ENCODE data around the gene NOL6. TPM values are rescaled to one million over a fixed set of nuclear protein-coding genes. Genes with fewer than 3 reads are reported as not detected.

Gene NOL6
- total and polyA plus RNA-seq, 10 of the 15 experiments (the other 5 are each of a cell fraction or from before 2014, with no cell fraction given): 8.3 to 53.2 (median 33.1) TPM

Small RNA genes within 50 kb of the gene (microRNA-seq; reads per million reads assigned to microRNA genes)
- gene MIR6851: 3.0 reads per million, percentile 15 among the genes with 10 or more reads in this experiment

Small RNA genes within 50 kb of the gene (small RNA-seq; reads per million reads assigned to genes)
- not detected for gene AL356218.2
- not detected for gene MIR6851

Other genes with a start within 250 kb of the NOL6 start
- gene SPINK4, start 233.8 kb downstream of the NOL6 start, total RNA-seq (2014; rRNA removed): not detected in 2 replicates
- gene SPINK4, start 233.8 kb downstream of the NOL6 start, total RNA-seq (2014; rRNA removed; fragmentation: Illumina TruSeq; extraction: Trizol): not detected in 2 replicates
- not detected in 2 replicates for gene SPINK4, start 233.8 kb downstream of the NOL6 start, total RNA-seq (2021)
- gene SPINK4, start 233.8 kb downstream of the NOL6 start, polyA plus RNA-seq (2011; rRNA removed): not detected in 2 replicates
- not detected in 2 replicates for gene SPINK4, start 233.8 kb downstream of the NOL6 start, polyA plus RNA-seq (2014; fragmentation: Illumina TruSeq; extraction: Trizol)
- gene SPINK4, start 233.8 kb downstream of the NOL6 start, polyA plus RNA-seq (2014; fragmentation: Nextera tagmentation; extraction: Ambion mirVana): not detected
- not detected in 2 replicates for gene SPINK4, start 233.8 kb downstream of the NOL6 start, polyA plus RNA-seq (2014; rRNA removed)
- not detected for gene SPINK4, start 233.8 kb downstream of the NOL6 start, polyA plus RNA-seq (2016; fragmentation: Nextera tagmentation; extraction: Ambion mirVana)
- 46.3 and 50.0 TPM in 2 replicates for gene BAG1, start 209.2 kb downstream of the NOL6 start, total RNA-seq (2014; rRNA removed)
- 67.9 and 72.1 TPM in 2 replicates for gene BAG1, start 209.2 kb downstream of the NOL6 start, total RNA-seq (2014; rRNA removed; fragmentation: Illumina TruSeq; extraction: Trizol)
- gene BAG1, start 209.2 kb downstream of the NOL6 start, total RNA-seq (2021): 120 and 121 TPM in 2 replicates
- 43.9 and 54.3 TPM in 2 replicates for gene BAG1, start 209.2 kb downstream of the NOL6 start, polyA plus RNA-seq (2011; rRNA removed)
- gene BAG1, start 209.2 kb downstream of the NOL6 start, polyA plus RNA-seq (2014; fragmentation: Illumina TruSeq; extraction: Trizol): 60.8 and 65.6 TPM in 2 replicates
- gene BAG1, start 209.2 kb downstream of the NOL6 start, polyA plus RNA-seq (2014; fragmentation: Nextera tagmentation; extraction: Ambion mirVana): 10 to 100 TPM; 11.6 to 43.8 TPM
- 107 and 115 TPM in 2 replicates for gene BAG1, start 209.2 kb downstream of the NOL6 start, polyA plus RNA-seq (2014; rRNA removed)
- gene BAG1, start 209.2 kb downstream of the NOL6 start, polyA plus RNA-seq (2016; fragmentation: Nextera tagmentation; extraction: Ambion mirVana): 100 to 1,000 TPM; 120 to 135 TPM
- 40.3 and 55.7 TPM in 2 replicates for gene CHMP5, start 208.9 kb downstream of the NOL6 start, total RNA-seq (2014; rRNA removed)
- 68.7 and 75.7 TPM in 2 replicates for gene CHMP5, start 208.9 kb downstream of the NOL6 start, total RNA-seq (2014; rRNA removed; fragmentation: Illumina TruSeq; extraction: Trizol)
- gene CHMP5, start 208.9 kb downstream of the NOL6 start, total RNA-seq (2021): 50.6 and 56.7 TPM in 2 replicates
- 179 and 312 TPM in 2 replicates for gene CHMP5, start 208.9 kb downstream of the NOL6 start, polyA plus RNA-seq (2011; rRNA removed)
- gene CHMP5, start 208.9 kb downstream of the NOL6 start, polyA plus RNA-seq (2014; fragmentation: Illumina TruSeq; extraction: Trizol): 79.0 and 91.5 TPM in 2 replicates
- gene CHMP5, start 208.9 kb downstream of the NOL6 start, polyA plus RNA-seq (2014; fragmentation: Nextera tagmentation; extraction: Ambion mirVana): 100 to 1,000 TPM; 121 to 152 TPM
- 41.8 and 65.1 TPM in 2 replicates for gene CHMP5, start 208.9 kb downstream of the NOL6 start, polyA plus RNA-seq (2014; rRNA removed)
- 10 to 100 TPM; 78.3 to 83.8 TPM for gene CHMP5, start 208.9 kb downstream of the NOL6 start, polyA plus RNA-seq (2016; fragmentation: Nextera tagmentation; extraction: Ambion mirVana)
- gene NFX1, start 183.4 kb downstream of the NOL6 start, total RNA-seq (2014; rRNA removed): 31.7 and 33.0 TPM in 2 replicates
- gene NFX1, start 183.4 kb downstream of the NOL6 start, total RNA-seq (2014; rRNA removed; fragmentation: Illumina TruSeq; extraction: Trizol): 32.4 and 33.8 TPM in 2 replicates
- 32.6 and 37.7 TPM in 2 replicates for gene NFX1, start 183.4 kb downstream of the NOL6 start, total RNA-seq (2021)
- gene NFX1, start 183.4 kb downstream of the NOL6 start, polyA plus RNA-seq (2011; rRNA removed): 43.6 and 44.2 TPM in 2 replicates
- 44.4 and 46.0 TPM in 2 replicates for gene NFX1, start 183.4 kb downstream of the NOL6 start, polyA plus RNA-seq (2014; fragmentation: Illumina TruSeq; extraction: Trizol)
- 10 to 100 TPM; 11.9 to 18.6 TPM for gene NFX1, start 183.4 kb downstream of the NOL6 start, polyA plus RNA-seq (2014; fragmentation: Nextera tagmentation; extraction: Ambion mirVana)
- 33.0 and 34.6 TPM in 2 replicates for gene NFX1, start 183.4 kb downstream of the NOL6 start, polyA plus RNA-seq (2014; rRNA removed)
- 10 to 100 TPM; 42.6 to 45.1 TPM for gene NFX1, start 183.4 kb downstream of the NOL6 start, polyA plus RNA-seq (2016; fragmentation: Nextera tagmentation; extraction: Ambion mirVana)
- not detected in 2 replicates for gene AQP7, start 71.4 kb downstream of the NOL6 start, total RNA-seq (2014; rRNA removed)
- gene AQP7, start 71.4 kb downstream of the NOL6 start, total RNA-seq (2014; rRNA removed; fragmentation: Illumina TruSeq; extraction: Trizol): not detected in 2 replicates
- gene AQP7, start 71.4 kb downstream of the NOL6 start, total RNA-seq (2021): not detected in 2 replicates
- 0.04 and 0.06 TPM in 2 replicates for gene AQP7, start 71.4 kb downstream of the NOL6 start, polyA plus RNA-seq (2011; rRNA removed)
- not detected in 2 replicates for gene AQP7, start 71.4 kb downstream of the NOL6 start, polyA plus RNA-seq (2014; fragmentation: Illumina TruSeq; extraction: Trizol)
- under 1 TPM in 1 of 2 experiments, not detected in 1; 0.18 TPM for gene AQP7, start 71.4 kb downstream of the NOL6 start, polyA plus RNA-seq (2014; fragmentation: Nextera tagmentation; extraction: Ambion mirVana)
- 0.04 TPM in 1 of 2 replicates, not detected in the other for gene AQP7, start 71.4 kb downstream of the NOL6 start, polyA plus RNA-seq (2014; rRNA removed)
- not detected for gene AQP7, start 71.4 kb downstream of the NOL6 start, polyA plus RNA-seq (2016; fragmentation: Nextera tagmentation; extraction: Ambion mirVana)
- 3.1 and 6.5 TPM in 2 replicates for gene AQP3, start 26.3 kb downstream of the NOL6 start, total RNA-seq (2014; rRNA removed)
- gene AQP3, start 26.3 kb downstream of the NOL6 start, total RNA-seq (2014; rRNA removed; fragmentation: Illumina TruSeq; extraction: Trizol): 2.0 and 3.0 TPM in 2 replicates
- gene AQP3, start 26.3 kb downstream of the NOL6 start, total RNA-seq (2021): 3.4 and 4.8 TPM in 2 replicates
- 4.1 and 5.5 TPM in 2 replicates for gene AQP3, start 26.3 kb downstream of the NOL6 start, polyA plus RNA-seq (2011; rRNA removed)
- gene AQP3, start 26.3 kb downstream of the NOL6 start, polyA plus RNA-seq (2014; fragmentation: Illumina TruSeq; extraction: Trizol): 0.95 and 2.6 TPM in 2 replicates
- under 1 TPM; 0.60 to 0.71 TPM for gene AQP3, start 26.3 kb downstream of the NOL6 start, polyA plus RNA-seq (2014; fragmentation: Nextera tagmentation; extraction: Ambion mirVana)
- 4.2 and 6.9 TPM in 2 replicates for gene AQP3, start 26.3 kb downstream of the NOL6 start, polyA plus RNA-seq (2014; rRNA removed)
- gene AQP3, start 26.3 kb downstream of the NOL6 start, polyA plus RNA-seq (2016; fragmentation: Nextera tagmentation; extraction: Ambion mirVana): 10 to 100 TPM; 11.2 to 11.8 TPM
- not detected in 2 replicates for gene ANKRD18B, start 50.3 kb upstream of the NOL6 start, total RNA-seq (2014; rRNA removed)
- gene ANKRD18B, start 50.3 kb upstream of the NOL6 start, total RNA-seq (2014; rRNA removed; fragmentation: Illumina TruSeq; extraction: Trizol): not detected in 2 replicates
- gene ANKRD18B, start 50.3 kb upstream of the NOL6 start, total RNA-seq (2021): not detected in 2 replicates
- gene ANKRD18B, start 50.3 kb upstream of the NOL6 start, polyA plus RNA-seq (2011; rRNA removed): not detected in 2 replicates
- not detected in 2 replicates for gene ANKRD18B, start 50.3 kb upstream of the NOL6 start, polyA plus RNA-seq (2014; fragmentation: Illumina TruSeq; extraction: Trizol)
- not detected for gene ANKRD18B, start 50.3 kb upstream of the NOL6 start, polyA plus RNA-seq (2014; fragmentation: Nextera tagmentation; extraction: Ambion mirVana)
- gene ANKRD18B, start 50.3 kb upstream of the NOL6 start, polyA plus RNA-seq (2014; rRNA removed): not detected in 2 replicates
- gene ANKRD18B, start 50.3 kb upstream of the NOL6 start, polyA plus RNA-seq (2016; fragmentation: Nextera tagmentation; extraction: Ambion mirVana): not detected

All from GM12878 (cell line).